GM18519 (cell line): Measurements from ENCODE around the gene ETS1.

Experiments
- ATAC-seq: cut with Tn5 transposase; IDR thresholded peaks from one replicate; pipeline ENCODE4 v1.9.1; 2021; ENCODE audit warnings: mild to moderate bottlenecking, moderate library complexity; ENCODE audit not compliant: unreplicated experiment, low FRiP score

ETS1 gene

GRCh38 chr11:128619540-128620308 lies 32.4 kb upstream of the ETS1 start:
- ATAC-seq = no peak

DNA sequence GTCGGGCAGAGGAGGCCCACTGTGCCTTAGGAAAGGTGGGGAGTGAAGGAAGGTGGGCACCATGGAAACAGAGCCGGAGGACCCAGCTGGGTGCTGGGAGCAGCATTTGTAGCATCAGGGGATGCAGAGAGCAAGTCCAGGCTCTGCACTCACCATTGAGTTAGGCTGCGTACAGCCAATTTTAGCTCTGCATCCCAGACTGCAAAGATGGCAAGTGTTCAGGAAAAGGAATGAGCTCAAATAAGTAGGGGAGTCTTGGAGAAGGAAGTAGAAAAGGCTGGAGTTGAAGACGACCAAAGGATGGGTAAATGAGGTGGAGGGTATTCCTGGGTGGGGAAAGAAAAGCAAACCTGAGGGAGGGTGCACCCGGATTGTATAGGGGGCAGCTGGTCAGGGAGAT lies 31.6 kb upstream of the ETS1 start:
- ATAC-seq = no peak

- no peak for ATAC-seq
Measured at GRCh38 chr11:128618603-128619002, 31.2 kb upstream of the ETS1 start.

- no peak for ATAC-seq
Measured at GRCh38 chr11:128616161-128616560, 28.8 kb upstream of the ETS1 start.

GRCh38 chr11:128615612-128616011 lies 28.3 kb upstream of the ETS1 start:
- no peak for ATAC-seq

DNA sequence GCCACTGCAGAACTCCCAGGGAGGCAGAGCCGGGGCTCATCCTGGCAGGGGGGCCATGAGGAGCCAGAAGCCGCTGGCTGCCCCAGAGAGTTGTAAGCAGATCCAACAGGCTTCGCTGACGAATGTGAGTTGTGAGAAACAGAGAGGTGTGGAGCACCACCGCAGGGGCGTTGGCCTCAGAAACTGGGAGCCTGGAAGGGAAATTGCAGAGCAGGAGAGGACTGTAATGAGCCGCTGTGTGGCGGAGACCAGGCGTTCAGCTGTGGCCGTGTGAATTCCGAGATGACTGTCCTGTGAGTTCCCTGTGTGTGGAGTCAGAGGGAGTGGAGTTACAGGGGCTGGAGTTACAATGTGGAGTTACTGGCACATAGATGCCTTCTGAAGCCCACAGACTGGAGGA lies 27.7 kb upstream of the ETS1 start:
- ATAC-seq = no peak

GRCh38 chr11:128614026-128614425 lies 26.7 kb upstream of the ETS1 start:
- no peak for ATAC-seq

DNA sequence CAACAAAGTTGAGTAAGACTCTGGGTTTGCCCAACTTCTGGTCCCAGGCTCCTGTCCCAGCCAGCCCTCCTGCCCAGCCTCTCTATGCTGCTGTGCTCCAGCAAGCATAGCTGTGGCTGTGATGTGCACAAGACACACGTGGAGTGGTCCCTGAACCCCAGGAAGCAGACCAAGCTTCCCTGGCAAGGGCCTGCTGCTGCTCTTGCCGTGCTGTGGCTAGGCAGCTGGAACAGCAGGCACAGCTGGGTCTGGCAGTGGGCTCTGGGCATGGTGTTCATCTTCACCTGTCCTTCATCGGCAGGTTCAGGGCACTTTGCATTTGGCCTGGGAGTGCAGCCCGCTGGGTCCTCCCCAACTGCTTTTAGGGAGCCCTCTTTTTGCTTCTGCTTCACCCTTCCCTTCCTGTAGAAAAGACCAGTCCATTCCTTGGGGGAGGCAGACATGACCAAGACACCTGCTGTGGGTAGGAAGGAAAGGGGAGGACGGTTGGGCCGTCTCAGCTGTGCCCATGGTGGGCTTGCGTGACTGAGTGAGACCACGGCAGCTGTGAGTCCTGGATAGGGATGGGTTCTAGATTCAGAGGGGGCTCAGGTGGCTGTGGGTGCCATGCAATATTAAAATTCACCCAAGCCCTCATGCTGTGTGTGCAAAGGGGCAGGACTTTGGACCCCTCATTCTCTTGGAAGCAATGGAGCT lies 26.1 kb upstream of the ETS1 start:
- ATAC-seq = no peak

DNA sequence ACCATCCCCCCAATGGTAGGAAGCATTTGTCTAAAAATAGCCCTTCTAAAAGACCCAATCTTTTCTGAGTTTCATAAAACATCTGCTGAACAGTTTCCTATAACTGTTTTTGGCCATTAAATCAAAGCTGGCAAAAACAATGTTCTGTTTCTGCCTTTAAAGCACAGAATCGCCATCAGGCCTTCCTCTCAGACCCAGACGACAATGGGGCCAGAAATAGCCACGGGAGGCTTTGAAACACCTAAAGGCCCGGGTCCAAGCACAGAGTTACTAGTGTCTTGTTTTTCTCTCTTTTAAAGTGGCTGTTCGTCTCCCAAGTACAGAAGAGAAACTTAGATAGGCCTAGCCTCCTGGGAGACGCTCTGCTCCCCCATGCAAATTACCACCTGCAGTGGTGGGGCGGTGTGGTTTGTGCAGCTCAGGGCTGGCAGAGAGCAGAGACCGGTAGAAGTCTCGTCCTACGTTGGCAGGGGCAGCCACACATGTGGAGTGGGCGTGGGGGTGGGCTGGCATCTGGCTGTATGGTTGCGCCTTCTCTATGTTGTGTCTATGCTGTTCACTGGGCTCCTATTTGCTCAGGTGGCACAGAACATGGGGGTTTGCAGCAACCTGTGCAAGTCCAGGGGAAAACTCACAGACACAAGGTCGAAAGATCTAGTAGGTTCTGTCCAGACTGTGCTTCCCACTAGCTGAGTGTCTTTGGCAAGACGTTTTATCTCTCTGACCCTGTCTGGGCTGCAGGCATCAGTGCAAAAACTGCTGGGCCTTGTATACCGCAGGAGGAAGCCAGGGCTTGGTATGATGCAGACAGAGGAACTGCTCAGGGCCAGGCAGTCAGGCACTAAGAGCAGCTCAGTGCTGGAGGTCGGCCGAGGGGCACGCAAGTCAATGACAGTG lies 23.6 kb upstream of the ETS1 start:
- peak; percentile 88 for ATAC-seq

GRCh38 chr11:128609785-128610184 lies 22.4 kb upstream of the ETS1 start:
- no peak for ATAC-seq

DNA sequence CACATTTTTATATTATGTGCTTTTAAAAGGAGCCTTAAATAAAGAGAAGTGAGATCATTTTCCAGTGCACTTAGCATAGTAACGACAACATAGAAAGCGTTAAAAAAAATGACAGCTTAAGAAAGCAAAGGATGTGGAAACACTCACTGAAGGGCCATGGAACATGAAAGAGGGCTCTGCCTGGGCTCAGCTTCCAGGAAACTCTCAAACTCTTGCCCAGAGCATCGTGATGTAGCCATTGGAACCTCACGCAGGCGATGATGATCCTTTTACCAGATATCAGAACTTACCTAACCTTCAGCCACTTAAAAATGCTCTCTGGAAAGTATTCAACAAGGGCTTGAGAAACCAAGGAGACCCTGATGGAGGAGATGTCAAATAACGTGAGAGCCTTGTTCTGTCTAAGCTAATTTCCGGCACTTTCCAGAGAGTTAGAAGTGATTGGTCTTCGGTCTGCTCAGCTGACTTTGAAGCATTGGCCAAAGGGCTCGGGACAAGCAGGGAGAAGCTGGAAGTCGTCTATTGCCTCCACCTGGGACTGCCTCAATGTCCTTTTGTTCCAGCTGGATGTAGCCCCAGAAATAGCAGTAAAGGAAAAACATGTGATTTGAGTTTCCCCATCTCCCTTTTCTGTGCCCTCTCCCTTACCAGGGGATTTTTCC lies 21.5 kb upstream of the ETS1 start:
- no peak for ATAC-seq

- no peak for ATAC-seq
Measured at GRCh38 chr11:128607819-128608218, 20.5 kb upstream of the ETS1 start.

DNA sequence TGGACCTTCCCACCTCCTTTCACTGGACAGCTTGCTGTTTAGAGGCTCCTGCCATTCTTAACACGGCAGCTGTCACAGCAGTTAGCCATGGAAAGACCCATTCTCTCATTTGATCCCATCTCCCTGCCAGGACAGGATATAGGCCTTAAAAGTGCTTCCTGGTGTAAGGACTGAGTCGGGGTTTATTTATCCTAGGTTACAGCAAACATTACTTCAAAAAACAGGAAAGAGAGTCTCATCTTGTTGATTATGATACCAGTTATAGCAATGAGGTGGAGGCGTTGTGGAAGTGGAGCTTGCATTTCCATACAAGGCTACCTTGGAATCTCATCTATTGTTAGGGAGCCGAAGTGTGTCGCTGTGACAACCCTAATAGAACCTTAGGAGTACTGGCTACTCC lies 17.4 kb upstream of the ETS1 start:
- ATAC-seq = no peak

DNA sequence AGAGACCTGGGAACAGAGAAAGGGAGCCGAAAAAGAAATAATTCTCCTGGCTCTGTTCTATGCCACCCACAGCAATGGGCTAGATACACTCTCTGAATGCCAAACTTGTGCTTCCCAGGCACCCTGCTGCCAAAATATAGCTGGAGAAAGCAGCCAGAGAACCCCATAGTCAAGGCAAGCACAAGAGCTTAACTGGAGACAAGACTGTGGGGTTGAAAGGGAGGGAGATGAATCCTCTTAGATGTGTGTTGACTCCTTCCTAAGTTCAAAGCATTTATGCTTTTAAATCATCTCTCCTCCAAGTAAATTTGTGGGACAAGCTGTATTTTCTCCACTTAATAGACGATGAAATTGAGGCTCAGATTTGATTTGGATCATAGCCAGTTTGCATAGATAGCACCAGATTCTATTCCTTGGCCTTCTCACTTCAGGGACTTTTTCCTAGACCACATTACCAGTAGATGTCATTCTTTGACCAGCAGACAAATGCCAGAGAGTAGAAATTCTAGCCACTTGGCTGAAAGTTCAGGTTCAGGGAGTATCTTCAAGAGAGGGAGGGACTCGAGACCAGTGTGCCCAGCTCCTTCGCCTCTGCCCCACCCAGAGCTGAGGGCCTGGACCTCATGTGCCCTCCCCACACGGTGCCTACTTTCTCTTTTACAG lies 16.5 kb upstream of the ETS1 start:
- no peak for ATAC-seq

GRCh38 chr11:128603003-128603696 lies 15.8 kb upstream of the ETS1 start:
- no peak for ATAC-seq

- ATAC-seq = no peak
Measured at GRCh38 chr11:128599729-128600128, 12.4 kb upstream of the ETS1 start.

- ATAC-seq = no peak
Measured at GRCh38 chr11:128598506-128599150, 11.3 kb upstream of the ETS1 start.

- ATAC-seq = no peak
Measured at GRCh38 chr11:128598096-128598495, 10.7 kb upstream of the ETS1 start.

- ATAC-seq = no peak
Measured at GRCh38 chr11:128597209-128597608, 9.9 kb upstream of the ETS1 start.
